HepG2 (cell line): ENCODE data around the gene SEMA3C. TPM values are rescaled to one million over a fixed set of nuclear protein-coding genes. Genes with fewer than 3 reads are reported as not detected.

Source experiments
- ATAC-seq: fragments of 200-7000 bp; cut with Tn5 transposase; 3 replicates; pipeline ENCODE4 v1.9.1; 2020; ENCODE audit warnings: mild to moderate bottlenecking, moderate library complexity
- BruUV-seq: library from RNA; stranded (reverse); fragments of 400-500 nt; replicated peaks from 2 replicates; lab custom pipeline; 2021; lab: Mats Ljungman, UMichigan
- CTCF ChIA-PET: fragments of 300-600 bp; formaldehyde crosslinking; extraction: SDS; loops from one replicate; lab custom pipeline; 2021; ENCODE audit warnings: low total read pairs, inconsistent platforms, low intra/inter-chr PET ratio; lab: Yijun Ruan, JAX
- POLR2A ChIA-PET: fragments of 350-600 bp; sonication (Branson Sonifier 250); formaldehyde crosslinking; loops from one replicate; lab custom pipeline; 2020; ENCODE audit warnings: antibody characterized with exemption, inconsistent platforms; lab: Yijun Ruan, JAX
- DNase-seq: peaks from one replicate; pipeline ENCODE4 v3.0.0-alpha.2; 2015; ENCODE audit warnings: low spot score
- FAIRE-seq: peaks from 3 replicates; lab custom pipeline; 2011; peaks lifted over from hg19 to GRCh38; lab: Jason Lieb, UNC
- H2AFZ ChIP-seq: one replicate; pipeline ENCODE4 v1.6.1; 2011; ENCODE audit warnings: low read length, inconsistent platforms
- H3K27ac ChIP-seq: fragments of 300-600 bp; 3 replicates; pipeline ENCODE4 v1.8.0; 2011; ENCODE audit warnings: mixed run types, mild to moderate bottlenecking, mixed read lengths, low read length, inconsistent platforms; ENCODE audit not compliant: insufficient read depth; ENCODE audit errors: extremely low read length
- H3K27me3 ChIP-seq, 2 experiments: fragments of 200-600 bp in 1 of 2; 2 replicates in 1 of 2; 3 replicates in 1 of 2; pipeline versions ENCODE4 v1.6.0 to v1.8.0; 2011; ENCODE audit warnings: low read length in 2 of 2, mild to moderate bottlenecking in 2 of 2, moderate library complexity in 2 of 2, inconsistent platforms in 1 of 2; ENCODE audit not compliant: insufficient read depth in 2 of 2, control insufficient read depth in 1 of 2
- H3K36me3 ChIP-seq, 2 experiments: fragments of 200-600 bp in 1 of 2; replicated peaks in 1 of 2; 2 replicates in 1 of 2; 3 replicates in 1 of 2; pipeline versions ENCODE4 v1.5.1 to v1.8.0; 2011; ENCODE audit warnings: low read length in 2 of 2, inconsistent platforms in 1 of 2; ENCODE audit not compliant: insufficient read depth in 2 of 2, control insufficient read depth in 1 of 2
- H3K4me1 ChIP-seq: 2 replicates; pipeline ENCODE4 v1.5.1; 2012; ENCODE audit warnings: low read length, inconsistent platforms; ENCODE audit not compliant: insufficient read depth
- H3K4me2 ChIP-seq: 2 replicates; pipeline ENCODE4 v1.6.0; 2011; ENCODE audit warnings: low read depth, low read length, inconsistent platforms
- H3K4me3 ChIP-seq, 3 experiments: fragments of 200-600 bp in 1 of 3; sonication (generic), shearing (Covaris generic) in 1 of 3; replicated peaks in 1 of 3; 2 replicates each; pipeline ENCODE4 v1.5.1; 2011 to 2016; ENCODE audit warnings: low read length in 3 of 3, inconsistent platforms in 2 of 3, low read depth in 2 of 3, mild to moderate bottlenecking in 2 of 3, control low read depth in 1 of 3, mixed read lengths in 1 of 3; ENCODE audit not compliant: insufficient read depth in 1 of 3
- H3K79me2 ChIP-seq: one replicate; pipeline ENCODE4 v1.6.1; 2011; ENCODE audit warnings: low read length, inconsistent platforms; ENCODE audit not compliant: insufficient read depth
- H3K9ac ChIP-seq: 2 replicates; pipeline ENCODE4 v1.6.0; 2011; ENCODE audit warnings: mild to moderate bottlenecking, low read depth, low read length, inconsistent platforms; ENCODE audit not compliant: insufficient read depth
- H3K9me3 ChIP-seq: 2 replicates; pipeline ENCODE4 v1.5.1; 2012; ENCODE audit warnings: mild to moderate bottlenecking, low read length
- H4K20me1 ChIP-seq: 2 replicates; pipeline ENCODE4 v1.6.0; 2011; ENCODE audit warnings: inconsistent platforms, mild to moderate bottlenecking, low read length, moderate library complexity; ENCODE audit not compliant: insufficient read depth
- ARID5B ChIP-seq: IDR thresholded peaks from 2 replicates; pipeline ENCODE4 v1.4.0; 2020; ENCODE audit warnings: mild to moderate bottlenecking, missing genetic modification reagents
- CENPT ChIP-seq: sonication (generic); formaldehyde crosslinking; IDR thresholded peaks from 2 replicates; pipeline ENCODE4 v1.8.0; 2022; ENCODE audit warnings: low read depth, mild to moderate bottlenecking, moderate library complexity, missing genetic modification reagents
- CREB1 ChIP-seq, 2 experiments: fragments of 450-650 bp in 1 of 2; IDR thresholded peaks; 2 replicates each; pipeline ENCODE4 v1.6.1; 2016 to 2017; ENCODE audit warnings: control low read depth in 1 of 2, mild to moderate bottlenecking in 1 of 2, missing compliant biosample characterization in 1 of 2, missing genetic modification characterization in 1 of 2
- CREBL2 ChIP-seq: sonication (generic); formaldehyde crosslinking; IDR thresholded peaks from 2 replicates; pipeline ENCODE4 v1.8.1; 2023; ENCODE audit warnings: missing genetic modification reagents, mild to moderate bottlenecking, borderline replicate concordance
- FLYWCH1 ChIP-seq: sonication (generic); formaldehyde crosslinking; IDR thresholded peaks from 2 replicates; pipeline ENCODE4 v1.8.1; 2023; ENCODE audit warnings: mild to moderate bottlenecking, missing genetic modification reagents
- ISL2 ChIP-seq: sonication (generic); formaldehyde crosslinking; IDR thresholded peaks from 2 replicates; pipeline ENCODE4 v1.5.0; 2020; ENCODE audit warnings: missing genetic modification reagents
- MIER2 ChIP-seq: IDR thresholded peaks from 2 replicates; pipeline ENCODE4 v1.6.1; 2016; ENCODE audit warnings: missing biosample characterization, missing genetic modification reagents
- RARA ChIP-seq: IDR thresholded peaks from 2 replicates; pipeline ENCODE4 v1.6.1; 2016; ENCODE audit warnings: missing genetic modification reagents, missing compliant biosample characterization
- RFXANK ChIP-seq: IDR thresholded peaks from 2 replicates; pipeline ENCODE4 v1.6.1; 2016
- SATB2 ChIP-seq: sonication (generic); formaldehyde crosslinking; IDR thresholded peaks from 2 replicates; pipeline ENCODE4 v1.5.0; 2020; ENCODE audit warnings: missing genetic modification reagents
- ZBTB20 ChIP-seq: sonication (generic); formaldehyde crosslinking; IDR thresholded peaks from 2 replicates; pipeline ENCODE4 v1.8.1; 2023; ENCODE audit warnings: missing genetic modification reagents, low read depth, mild to moderate bottlenecking, borderline replicate concordance
- ZNF335 ChIP-seq: sonication (generic); formaldehyde crosslinking; IDR thresholded peaks from 2 replicates; pipeline ENCODE4 v1.4.0; 2020; ENCODE audit warnings: missing genetic modification reagents
- ZNF431 ChIP-seq: sonication (generic); formaldehyde crosslinking; IDR thresholded peaks from 2 replicates; pipeline ENCODE4 v1.9.0; 2022; ENCODE audit warnings: missing genetic modification reagents, low read depth, mild to moderate bottlenecking, borderline replicate concordance
- ZNF501 ChIP-seq: sonication (generic); formaldehyde crosslinking; IDR thresholded peaks from 2 replicates; pipeline ENCODE4 v1.5.1; 2020; ENCODE audit warnings: mild to moderate bottlenecking, moderate library complexity, missing genetic modification reagents
- ZNF580 ChIP-seq: IDR thresholded peaks from 2 replicates; pipeline ENCODE4 v1.6.1; 2016; ENCODE audit warnings: low read depth, borderline replicate concordance
- ZNF644 ChIP-seq: IDR thresholded peaks from 2 replicates; pipeline ENCODE4 v1.6.1; 2016; ENCODE audit warnings: low read depth
- ZXDC ChIP-seq: sonication (generic); formaldehyde crosslinking; IDR thresholded peaks from 2 replicates; pipeline ENCODE4 v1.5.0; 2020; ENCODE audit warnings: mild to moderate bottlenecking, missing genetic modification reagents
- WGBS: methylation state at CpG from one replicate; pipeline ENCODE4 v1.1.6; 2017; ENCODE audit warnings: low lambda C conversion rate; 5-methylcytosine and 5-hydroxymethylcytosine counted together
- in situ Hi-C: cut with HindIII; loops from 2 replicates; pipeline ENCODE4 v1.10.0; 2017; ENCODE audit warnings: low pct_unique_long_range_greater_than_20kb; ENCODE audit not compliant: extremely low pct_ligation_motif_present
- intact Hi-C: fragments of 100-400 bp; cut with micrococcal nuclease; formaldehyde crosslinking; loops from one replicate; pipeline ENCODE4 v1.10.0; 2022; ENCODE audit not compliant: unreplicated experiment
- polyA plus RNA-seq, 8 experiments: library from polyadenylated mRNA; depleted of rRNA in 3 of 8; stranded (reverse) in 7 of 8; unstranded in 1 of 8; fragments of >200 nt; fragmentation: Illumina TruSeq in 4 of 8; extraction: Trizol in 4 of 8; gene quantifications; 2 replicates each; pipeline versions ENCODE4 v1.2.1 to v1.2.3, GENCODE V29; 2011 to 2016; ENCODE audit warnings: low read depth in 4 of 8, missing spikeins in 1 of 8, mixed read lengths in 1 of 8; ENCODE audit not compliant: insufficient read depth in 1 of 8
- total RNA-seq, 5 experiments: library from RNA; depleted of rRNA; stranded (reverse); fragments of >200 nt; fragmentation: Illumina TruSeq; extraction: Trizol; gene quantifications; 2 replicates each; pipeline ENCODE4 v1.2.3, GENCODE V29; 2016; ENCODE audit warnings: low read depth in 1 of 5

SEMA3C gene
- total and polyA plus RNA-seq, 2 of the 13 experiments (the other 11 are each of a cell fraction or from before 2014, with no cell fraction given): 0.05 to 0.13 TPM

- no peak for TF ChIP-seq ZBTB20
- TF ChIP-seq MIER2 (CRISPR knock-in tag): no peak
- no peak for TF ChIP-seq RFXANK (CRISPR knock-in tag)
- no peak for TF ChIP-seq ZNF431 (CRISPR knock-in tag)
- no peak for TF ChIP-seq CREB1 (IDR thresholded peaks at IDR 0.05)
- TF ChIP-seq CREB1 (CRISPR knock-in tag; IDR thresholded peaks at IDR 0.05): no peak
Measured at GRCh38 chr7:80923211-80923612, 4.4 kb upstream of the SEMA3C start (continued).

- POLR2A ChIA-PET: no interaction called here
- CTCF ChIA-PET: no interaction called here
- intact Hi-C loops (loop anchor here (10.0 kb wide), 1 partner anchor 552 kb away; no protein-coding TSS in a partner anchor), in situ Hi-C loops (loop anchor here (10.0 to 25.0 kb wide), 2 partner anchors 332 to 540 kb away; no protein-coding TSS in a partner anchor)
- Histone ChIP-seq H3K9me3 (no peaks in the 10 kb centered on the region), H3K4me1 (peaks cover 23% of the 10 kb centered on the region), H3K27me3 (peaks cover 0 to 10% of the 10 kb centered on the region in 2 experiments; a peak in 2 of 5 replicates), H4K20me1 (no peaks in the 10 kb centered on the region), H3K9ac (no peak overlapping the region), H3K36me3 (no peaks in the 10 kb centered on the region), H3K4me3 (no peak overlapping the region), H3K27ac (no peak overlapping the region), H3K79me2 (no peaks in the 10 kb centered on the region), H2AFZ (no peak overlapping the region), H3K4me2 (no peak overlapping the region)
- no TSS peak for BruUV-seq
- 45% methylated on average over 5 of the region's 5 CpGs for WGBS
- ATAC-seq (no peak), DNase-seq (no peak), FAIRE-seq (no peak)
- TF ChIP-seq RARA (CRISPR knock-in tag) (no peak), ARID5B (no peak), ZXDC (no peak), ZNF335 (no peak), ISL2 (CRISPR knock-in tag) (no peak), SATB2 (CRISPR knock-in tag) (no peak), ZNF580 (CRISPR knock-in tag) (no peak), CENPT (no peak), ZNF644 (no peak), CREBL2 (CRISPR knock-in tag) (no peak), FLYWCH1 (CRISPR knock-in tag) (no peak), ZNF501 (CRISPR knock-in tag) (no peak)
Measured at GRCh38 chr7:80922253-80923049, 3.6 kb upstream of the SEMA3C start.
